ENCODE data around the gene NOTUM.
A peak's percentile ranks its signal among the peaks of the same experiment; 100 is the strongest.

Gene NOTUM

GRCh38 chr17:81951785-81952684, 9.0 kb downstream of the NOTUM start:
- Mint-ChIP-seq H3K9me3 (no peaks in the 10 kb centered on the region), H3K27ac (no peak overlapping the region), H3K27me3 (ENCODE audit: low read depth) (peaks cover 15% of the 10 kb centered on the region), H3K4me3 (no peak overlapping the region), H3K36me3 (ENCODE audit: low read depth) (no peaks in the 10 kb centered on the region), H3K4me1 (ENCODE audit: low read depth) (peaks cover 2% of the 10 kb centered on the region)
- no peak for DNase-seq (ENCODE audit: low spot score)

- Mint-ChIP-seq H3K27me3 (ENCODE audit: low read depth) (peaks cover 17% of the 10 kb centered on the region), H3K27ac (no peak overlapping the region), H3K9me3 (no peaks in the 10 kb centered on the region), H3K4me3 (no peak overlapping the region), H3K4me1 (ENCODE audit: low read depth) (peaks cover 2% of the 10 kb centered on the region), H3K36me3 (ENCODE audit: low read depth) (no peaks in the 10 kb centered on the region)
- no peak for DNase-seq (ENCODE audit: low spot score)
These were observed 10.5 kb downstream of the NOTUM start for GRCh38 chr17:81950501-81950900.

- H3K27ac Mint-ChIP-seq = no peak overlapping the region
- H3K9me3 Mint-ChIP-seq = no peaks in the 10 kb centered on the region
- DNase-seq (ENCODE audit: low spot score) = no peak
- peaks cover 17% of the 10 kb centered on the region for H3K27me3 Mint-ChIP-seq (ENCODE audit: low read depth)
- no peak overlapping the region for H3K4me3 Mint-ChIP-seq
- peaks cover 2% of the 10 kb centered on the region for H3K4me1 Mint-ChIP-seq (ENCODE audit: low read depth)
- no peaks in the 10 kb centered on the region for H3K36me3 Mint-ChIP-seq (ENCODE audit: low read depth)
These were observed 12.2 kb downstream of the NOTUM start for GRCh38 chr17:81948635-81949378.

GRCh38 chr17:81947189-81947588, 13.8 kb downstream of the NOTUM start, which contains the start of gene MYADML2:
Gene MYADML2, minus strand, starts transcription at chr17:81947233. Its CDS starts 5,492 bp downstream, at chr17:81941741.
- Mint-ChIP-seq H3K4me1 (ENCODE audit: low read depth) (peaks cover 2% of the 10 kb centered on the region), H3K27ac (no peak within 1 kb of the TSS), H3K36me3 (ENCODE audit: low read depth) (no peaks in the 10 kb centered on the region), H3K27me3 (ENCODE audit: low read depth) (peaks cover 17% of the 10 kb centered on the region), H3K4me3 (no peak within 1 kb of the TSS), H3K9me3 (no peaks in the 10 kb centered on the region)
- DNase-seq (ENCODE audit: low spot score) = no peak

- no peak for DNase-seq (ENCODE audit: low spot score)
- no peaks in the 10 kb centered on the region for H3K4me1 Mint-ChIP-seq (ENCODE audit: low read depth)
- no peak overlapping the region for H3K27ac Mint-ChIP-seq
- H3K27me3 Mint-ChIP-seq (ENCODE audit: low read depth) = peaks cover 4% of the 10 kb centered on the region
- H3K4me3 Mint-ChIP-seq = no peak overlapping the region
- no peaks in the 10 kb centered on the region for H3K9me3 Mint-ChIP-seq
- no peaks in the 10 kb centered on the region for H3K36me3 Mint-ChIP-seq (ENCODE audit: low read depth)
These were observed 16.1 kb downstream of the NOTUM start for GRCh38 chr17:81944858-81945257.

- H3K9me3 Mint-ChIP-seq = no peaks in the 10 kb centered on the region
- H3K4me3 Mint-ChIP-seq = no peak overlapping the region
- H3K36me3 Mint-ChIP-seq (ENCODE audit: low read depth) = no peaks in the 10 kb centered on the region
- no peak for DNase-seq (ENCODE audit: low spot score)
- H3K27me3 Mint-ChIP-seq (ENCODE audit: low read depth) = peaks cover 3% of the 10 kb centered on the region
- no peak overlapping the region for H3K27ac Mint-ChIP-seq
- no peaks in the 10 kb centered on the region for H3K4me1 Mint-ChIP-seq (ENCODE audit: low read depth)
These were observed 18.8 kb downstream of the NOTUM start for GRCh38 chr17:81942167-81942553.

DNA sequence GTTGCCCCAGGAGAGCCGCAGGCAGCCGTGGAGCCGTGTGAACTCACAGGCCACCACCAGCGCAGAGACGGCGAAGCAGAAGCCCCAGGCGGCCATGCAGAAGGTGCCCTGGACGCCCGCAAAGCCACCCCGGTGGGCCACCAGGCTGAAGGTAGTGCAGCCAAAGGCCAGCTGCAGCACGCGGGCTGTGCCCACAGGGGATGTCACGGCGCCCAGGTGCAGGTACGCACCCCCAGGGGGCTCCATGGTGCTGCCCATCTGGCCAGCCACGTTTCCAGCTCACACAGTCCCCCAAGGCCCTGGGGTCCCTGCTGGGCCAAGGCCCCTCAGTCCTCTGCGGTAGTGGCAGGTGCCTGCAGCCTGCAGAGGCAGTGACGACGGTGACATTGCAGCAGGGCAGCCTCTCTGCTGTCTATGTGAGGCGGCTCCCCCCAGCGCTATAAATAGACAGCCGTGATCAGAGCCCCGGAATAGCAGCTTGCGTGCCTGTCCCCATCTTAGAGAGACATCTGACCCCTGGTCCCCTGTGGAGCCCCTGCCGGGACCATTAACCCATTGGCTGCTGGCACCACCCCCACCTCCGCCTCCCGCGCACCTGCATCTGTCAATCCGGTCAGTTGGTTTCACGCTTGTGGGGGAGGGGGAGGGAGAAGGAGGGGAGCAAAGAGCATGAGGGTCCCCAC, 19.4 kb downstream of the NOTUM start:
- H3K4me3 Mint-ChIP-seq = no peak overlapping the region
- no peaks in the 10 kb centered on the region for H3K36me3 Mint-ChIP-seq (ENCODE audit: low read depth)
- DNase-seq (ENCODE audit: low spot score) = no peak
- no peaks in the 10 kb centered on the region for H3K27me3 Mint-ChIP-seq (ENCODE audit: low read depth)
- H3K4me1 Mint-ChIP-seq (ENCODE audit: low read depth) = no peaks in the 10 kb centered on the region
- H3K9me3 Mint-ChIP-seq = no peaks in the 10 kb centered on the region
- no peak overlapping the region for H3K27ac Mint-ChIP-seq

- DNase-seq (ENCODE audit: low spot score) = no peak
- H3K9me3 Mint-ChIP-seq = no peaks in the 10 kb centered on the region
- peaks cover under 1% of the 10 kb centered on the region for H3K4me1 Mint-ChIP-seq (ENCODE audit: low read depth)
- H3K4me3 Mint-ChIP-seq = no peak overlapping the region
- no peaks in the 10 kb centered on the region for H3K27me3 Mint-ChIP-seq (ENCODE audit: low read depth)
- H3K36me3 Mint-ChIP-seq (ENCODE audit: low read depth) = no peaks in the 10 kb centered on the region
- H3K27ac Mint-ChIP-seq = no peak overlapping the region
These were observed 20.2 kb downstream of the NOTUM start for GRCh38 chr17:81940538-81941483.

- Mint-ChIP-seq H3K9me3 (no peaks in the 10 kb centered on the region), H3K27me3 (ENCODE audit: low read depth) (no peaks in the 10 kb centered on the region), H3K27ac (no peak overlapping the region), H3K4me3 (no peak overlapping the region), H3K36me3 (ENCODE audit: low read depth) (no peaks in the 10 kb centered on the region), H3K4me1 (ENCODE audit: low read depth) (peaks cover 4% of the 10 kb centered on the region)
- DNase-seq (ENCODE audit: low spot score) = no peak
These were observed 21.1 kb downstream of the NOTUM start for GRCh38 chr17:81939881-81940385.

DNA sequence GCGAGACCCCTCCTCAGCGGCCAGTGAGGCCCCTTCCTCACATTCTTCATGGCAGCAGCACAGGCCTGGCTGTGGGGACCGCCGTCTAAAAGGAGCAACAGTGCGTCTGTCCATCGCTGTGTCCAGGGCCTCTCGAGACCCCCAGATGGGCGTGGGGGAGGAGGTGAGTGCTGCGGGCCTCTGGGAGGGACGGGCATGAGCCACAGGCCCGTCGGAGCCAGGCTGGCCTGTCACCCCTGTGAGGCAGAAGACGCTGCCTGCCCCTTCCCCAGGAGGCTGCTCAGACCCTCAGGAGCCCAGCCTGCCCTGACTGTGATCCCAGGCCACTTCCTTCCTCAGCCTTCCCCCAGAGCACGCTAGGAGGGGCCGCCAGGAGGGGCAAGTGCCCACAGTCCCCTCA, 21.8 kb downstream of the NOTUM start:
- no peak overlapping the region for H3K27ac Mint-ChIP-seq
- H3K4me3 Mint-ChIP-seq = no peak overlapping the region
- no peaks in the 10 kb centered on the region for H3K27me3 Mint-ChIP-seq (ENCODE audit: low read depth)
- no peaks in the 10 kb centered on the region for H3K36me3 Mint-ChIP-seq (ENCODE audit: low read depth)
- DNase-seq (ENCODE audit: low spot score) = no peak
- H3K9me3 Mint-ChIP-seq = no peaks in the 10 kb centered on the region
- H3K4me1 Mint-ChIP-seq (ENCODE audit: low read depth) = peaks cover 4% of the 10 kb centered on the region

DNA sequence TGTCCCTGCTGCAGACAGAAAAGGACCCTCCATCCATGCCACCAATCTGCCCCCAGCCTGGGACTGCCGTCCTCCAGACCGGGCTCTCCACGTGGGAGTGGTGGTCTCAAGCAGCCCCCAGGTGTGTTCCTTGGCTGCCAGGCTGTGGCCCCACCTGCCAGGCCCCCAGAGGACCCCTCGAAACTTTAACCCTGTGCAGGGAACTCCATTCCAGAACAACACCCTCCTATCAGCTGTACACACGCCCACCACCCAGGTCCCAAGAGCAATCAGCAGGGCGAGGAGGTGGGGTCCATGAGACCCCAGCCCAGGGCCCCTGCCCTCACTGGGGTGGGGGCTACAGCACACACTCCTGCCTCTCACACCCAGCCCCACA, 25.3 kb downstream of the NOTUM start:
- Mint-ChIP-seq H3K36me3 (ENCODE audit: low read depth) (no peaks in the 10 kb centered on the region), H3K4me1 (ENCODE audit: low read depth) (peaks cover 4% of the 10 kb centered on the region), H3K27ac (peak overlapping the region; percentile 75), H3K27me3 (ENCODE audit: low read depth) (no peaks in the 10 kb centered on the region), H3K4me3 (peak overlapping the region; percentile 82), H3K9me3 (no peaks in the 10 kb centered on the region)
- DNase-seq (ENCODE audit: low spot score) = no peak

DNA sequence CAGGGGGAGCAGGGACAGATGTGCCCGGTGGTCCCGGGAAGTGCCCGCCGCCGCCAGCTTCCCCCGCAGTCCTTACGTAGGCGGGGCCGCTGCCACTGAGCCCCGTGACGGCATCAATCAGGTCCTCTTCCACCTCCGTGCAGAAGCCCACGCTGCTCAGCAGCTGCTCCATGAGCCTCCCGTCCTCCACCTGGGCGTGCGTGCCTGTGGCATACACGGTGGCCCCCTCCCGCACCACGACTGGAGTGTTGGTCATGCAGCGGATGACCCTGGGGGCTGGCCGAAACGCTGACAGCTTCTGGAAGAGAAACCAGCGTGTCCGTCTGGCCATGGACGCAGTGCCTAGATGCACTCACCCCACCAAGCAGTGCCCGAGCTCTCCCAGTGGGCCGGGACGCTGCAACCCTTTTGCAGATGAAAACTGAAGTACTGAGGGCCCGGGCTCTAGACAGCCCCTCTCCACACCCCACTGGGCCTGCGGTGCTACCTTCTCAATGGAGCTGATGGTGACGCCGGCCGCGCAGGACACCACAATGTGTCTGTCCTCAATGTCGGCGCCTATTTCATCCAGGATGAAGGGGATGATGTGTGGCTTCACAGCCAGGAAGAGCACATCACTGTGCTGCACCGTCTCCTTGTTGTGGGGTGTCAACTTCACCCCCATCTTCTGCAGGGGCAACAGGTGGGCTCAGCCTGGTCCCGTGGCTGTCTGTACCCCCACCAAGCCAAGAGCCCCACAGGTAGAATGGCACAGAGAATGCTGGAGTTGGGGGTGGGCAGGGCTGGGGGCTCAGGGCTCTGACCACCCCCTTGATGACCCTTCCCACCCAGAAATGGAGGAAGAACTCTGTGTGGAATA, 25.9 kb downstream of the NOTUM start:
- Mint-ChIP-seq H3K9me3 (no peaks in the 10 kb centered on the region), H3K36me3 (ENCODE audit: low read depth) (no peaks in the 10 kb centered on the region)

More for the DNA sequence above, 25.9 kb downstream of the NOTUM start:
- H3K4me1 Mint-ChIP-seq (ENCODE audit: low read depth) = peaks cover 4% of the 10 kb centered on the region
- peak overlapping the region; percentile 82 for H3K4me3 Mint-ChIP-seq
- DNase-seq (ENCODE audit: low spot score) = no peak
- no peaks in the 10 kb centered on the region for H3K27me3 Mint-ChIP-seq (ENCODE audit: low read depth)
- H3K27ac Mint-ChIP-seq = peak overlapping the region; percentile 75

Measured in T-helper 2 cell treated with Interferon-gamma antibody and Interleukin-4, amounts not matched to agents 5 μg/mL and 100 μg/mL, for 36 hours (primary cell).